NCI-H345 (cell line): ENCODE measurements around the gene BTD.

Source experiments
- DNase-seq: peaks from one replicate; lab custom pipeline; 2025; lab: John Stamatoyannopoulos, UW

Gene BTD, protein sequence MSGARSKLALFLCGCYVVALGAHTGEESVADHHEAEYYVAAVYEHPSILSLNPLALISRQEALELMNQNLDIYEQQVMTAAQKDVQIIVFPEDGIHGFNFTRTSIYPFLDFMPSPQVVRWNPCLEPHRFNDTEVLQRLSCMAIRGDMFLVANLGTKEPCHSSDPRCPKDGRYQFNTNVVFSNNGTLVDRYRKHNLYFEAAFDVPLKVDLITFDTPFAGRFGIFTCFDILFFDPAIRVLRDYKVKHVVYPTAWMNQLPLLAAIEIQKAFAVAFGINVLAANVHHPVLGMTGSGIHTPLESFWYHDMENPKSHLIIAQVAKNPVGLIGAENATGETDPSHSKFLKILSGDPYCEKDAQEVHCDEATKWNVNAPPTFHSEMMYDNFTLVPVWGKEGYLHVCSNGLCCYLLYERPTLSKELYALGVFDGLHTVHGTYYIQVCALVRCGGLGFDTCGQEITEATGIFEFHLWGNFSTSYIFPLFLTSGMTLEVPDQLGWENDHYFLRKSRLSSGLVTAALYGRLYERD

GRCh38 chr3:15601399-15602145 lies at the start of gene BTD, which contains the start of gene HACL1:
Gene BTD, plus strand, starts transcription at chr3:15601745. Its CDS starts 33,695 bp downstream, at chr3:15635440.
Gene HACL1, minus strand, starts transcription at chr3:15601569. Its CDS starts 106 bp downstream, at chr3:15601463.
- no peak for DNase-seq

GRCh38 chr3:15551902-15552301 lies 49.6 kb upstream of the BTD start:
- no peak for DNase-seq

- no peak for DNase-seq
These were observed 47.8 kb upstream of the BTD start for GRCh38 chr3:15553749-15554148.

DNA sequence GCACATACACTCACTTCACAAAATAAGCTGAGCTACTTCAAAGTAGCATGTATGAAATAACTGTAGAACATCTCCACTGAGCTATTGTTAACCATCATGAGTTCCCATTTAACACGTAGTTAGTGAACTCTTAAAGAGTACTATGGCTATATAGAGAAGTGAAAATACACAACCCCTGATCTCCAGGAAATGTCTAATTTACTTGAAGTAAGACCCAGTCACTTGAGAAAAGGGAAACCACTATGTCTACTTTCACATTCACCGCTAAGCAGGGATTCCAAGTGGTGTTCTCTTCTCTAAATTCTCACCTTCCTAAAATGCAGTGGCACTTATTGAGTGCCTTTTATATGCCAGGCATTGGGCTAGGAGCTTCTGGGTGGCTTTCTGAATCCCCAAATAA lies 45.0 kb upstream of the BTD start:
- DNase-seq = no peak

- peak; percentile 33 for DNase-seq
These were observed 44.0 kb upstream of the BTD start for GRCh38 chr3:15557511-15557946.

DNA sequence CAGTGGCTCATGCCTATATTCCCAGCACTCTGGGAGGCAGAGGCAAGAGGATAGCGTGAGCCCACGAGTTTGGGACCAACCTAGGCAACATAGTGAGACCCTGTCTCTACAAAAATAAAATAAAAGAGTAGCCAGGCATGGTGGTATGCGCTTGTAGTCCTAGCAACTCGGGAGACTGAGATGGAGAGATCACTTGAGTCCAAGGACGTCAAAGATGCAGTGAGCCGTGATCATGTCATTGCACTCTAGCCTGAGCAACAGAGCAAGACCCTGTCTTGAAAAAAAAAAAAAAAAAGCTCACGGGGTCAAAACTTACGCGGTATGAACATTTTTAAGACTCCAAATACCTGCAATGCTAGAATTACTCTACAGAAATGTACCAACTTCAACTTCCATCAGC lies 43.0 kb upstream of the BTD start:
- no peak for DNase-seq

GRCh38 chr3:15562560-15562959 lies 39.0 kb upstream of the BTD start:
- DNase-seq = no peak

DNA sequence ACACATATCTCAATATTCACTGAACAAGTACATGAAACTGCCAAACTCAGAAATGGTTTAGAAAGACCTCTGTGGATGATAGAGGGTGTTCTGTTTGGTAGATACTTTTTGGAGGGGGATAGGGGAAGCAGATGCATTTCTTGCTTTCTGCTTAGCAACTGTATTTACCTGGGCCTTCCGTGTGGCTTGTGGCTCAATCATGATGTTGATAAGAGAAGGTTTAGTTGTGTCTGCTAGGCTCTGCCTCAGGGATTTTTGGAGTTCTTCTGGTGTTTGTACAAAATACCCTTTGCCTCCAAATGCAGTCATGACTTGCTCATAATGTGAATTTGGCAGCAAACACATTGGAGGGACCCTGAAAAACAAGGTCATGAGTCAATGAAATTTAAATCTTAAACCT lies 38.4 kb upstream of the BTD start:
- no peak for DNase-seq

DNA sequence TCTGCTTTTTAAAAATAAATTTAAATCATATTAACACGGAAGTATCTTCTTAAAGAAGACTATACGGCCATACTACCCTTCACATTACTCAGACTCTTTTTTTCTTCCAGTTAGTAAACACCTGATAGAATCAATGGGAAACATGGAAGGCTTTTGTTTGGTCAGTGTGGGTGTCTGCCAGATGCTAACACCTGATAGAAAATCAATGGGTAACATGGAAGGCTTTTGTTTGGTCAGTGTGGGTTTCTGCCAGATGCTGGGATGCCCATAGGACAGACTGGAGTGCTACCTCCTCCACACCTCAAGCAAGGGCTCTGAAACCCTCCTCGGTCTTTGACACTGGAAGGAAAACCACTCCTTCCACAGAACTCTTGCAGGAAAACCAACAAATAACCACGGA lies 29.4 kb upstream of the BTD start:
- no peak for DNase-seq

DNA sequence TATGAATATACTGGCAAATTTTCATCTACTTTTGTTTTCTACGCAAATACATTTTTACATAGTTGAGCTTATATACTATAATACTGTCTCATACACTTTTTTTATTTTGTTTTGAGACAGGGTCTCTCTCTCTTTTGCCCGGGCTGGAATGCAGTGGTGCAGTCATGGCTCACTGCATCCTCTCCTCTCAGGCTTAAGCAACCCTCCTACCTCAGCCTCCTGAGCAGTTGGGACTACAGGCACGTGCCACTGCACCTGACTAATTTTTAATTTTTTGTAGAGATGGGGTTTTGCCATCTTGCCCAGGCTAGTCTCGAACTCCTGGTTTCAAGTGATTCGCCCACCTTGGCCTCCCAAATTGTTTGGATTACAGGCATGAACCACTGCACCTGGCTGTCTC lies 26.1 kb upstream of the BTD start:
- no peak for DNase-seq

DNA sequence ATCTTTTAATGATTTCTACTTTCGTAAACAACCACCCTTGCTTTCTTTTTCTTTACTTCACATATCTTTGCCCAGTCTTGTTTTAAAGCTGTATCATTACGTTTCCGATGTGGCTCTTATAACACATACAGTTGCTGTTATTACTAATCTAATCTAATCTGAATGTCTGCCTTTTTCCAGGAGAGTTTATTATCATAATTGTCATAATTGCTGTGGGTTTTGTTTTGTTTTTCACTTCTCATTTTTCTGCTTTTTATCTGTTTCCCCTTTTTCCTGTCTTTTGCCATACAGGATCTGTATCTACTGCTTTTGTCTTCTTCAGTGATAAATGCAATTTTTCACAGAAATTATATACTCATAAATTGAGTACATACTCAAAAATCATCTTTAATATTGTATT lies 25.1 kb upstream of the BTD start:
- no peak for DNase-seq

- DNase-seq = no peak
These were observed 23.2 kb upstream of the BTD start for GRCh38 chr3:15578289-15578867.

- no peak for DNase-seq
These were observed 22.5 kb upstream of the BTD start for GRCh38 chr3:15579051-15579450.

GRCh38 chr3:15581471-15582394 lies 19.8 kb upstream of the BTD start:
- DNase-seq = no peak

GRCh38 chr3:15585111-15585845 lies 16.3 kb upstream of the BTD start:
- no peak for DNase-seq

GRCh38 chr3:15591242-15591641 lies 10.3 kb upstream of the BTD start:
- no peak for DNase-seq

GRCh38 chr3:15591928-15592327 lies 9.6 kb upstream of the BTD start:
- no peak for DNase-seq

DNA sequence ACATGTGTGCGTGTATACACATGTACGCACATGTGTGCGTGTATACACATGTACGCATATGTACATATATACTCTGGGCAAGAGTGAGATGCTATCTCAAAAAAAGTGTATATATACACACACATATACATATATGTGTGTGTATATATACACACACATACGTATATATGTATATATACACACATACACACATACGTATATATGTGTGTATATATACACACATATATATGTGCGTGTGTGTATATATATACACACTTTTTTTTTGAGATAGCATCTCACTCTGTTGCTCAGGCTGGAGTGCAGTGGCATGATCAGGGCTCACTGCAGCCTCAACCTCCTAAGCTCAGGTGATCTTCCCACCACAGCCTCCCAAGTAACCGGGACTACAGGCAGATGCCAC lies 8.6 kb upstream of the BTD start:
- DNase-seq = no peak

DNA sequence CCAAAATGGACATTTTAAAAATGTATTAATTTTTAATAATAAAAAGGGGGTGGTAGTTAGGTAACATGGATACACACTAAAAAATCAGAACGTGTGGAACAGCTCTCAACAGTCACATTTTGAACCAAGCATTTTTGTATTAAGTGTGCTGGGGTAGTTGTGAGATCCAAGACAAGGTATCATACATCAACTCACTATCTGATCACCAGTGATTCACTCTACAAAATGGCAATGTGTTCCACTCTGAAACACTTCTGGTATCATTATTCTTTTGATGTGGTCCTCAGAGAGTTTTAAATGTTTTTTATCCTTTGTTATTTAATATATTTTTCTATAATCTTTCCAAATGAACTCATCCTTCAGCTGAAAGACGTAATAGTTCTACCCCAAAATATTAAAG lies 5.6 kb upstream of the BTD start:
- DNase-seq = no peak

DNA sequence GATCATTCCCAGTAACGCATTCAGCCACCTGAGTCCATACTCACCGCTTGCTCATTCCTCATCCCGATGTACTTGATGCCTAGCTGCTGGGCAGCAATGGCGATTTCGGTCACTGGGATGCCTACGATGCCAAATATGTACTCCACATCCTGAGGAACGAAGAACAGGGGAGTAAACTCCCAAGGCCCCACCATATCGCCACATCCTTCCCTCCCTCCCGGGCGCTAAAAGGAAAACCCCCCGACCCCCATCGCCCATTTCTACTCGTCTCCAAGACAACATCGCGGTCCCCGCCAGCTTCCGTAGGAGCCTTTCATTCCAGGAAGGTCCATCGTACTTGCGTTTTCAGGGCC lies 523 bp upstream of the BTD start:
- DNase-seq = no peak

DNA sequence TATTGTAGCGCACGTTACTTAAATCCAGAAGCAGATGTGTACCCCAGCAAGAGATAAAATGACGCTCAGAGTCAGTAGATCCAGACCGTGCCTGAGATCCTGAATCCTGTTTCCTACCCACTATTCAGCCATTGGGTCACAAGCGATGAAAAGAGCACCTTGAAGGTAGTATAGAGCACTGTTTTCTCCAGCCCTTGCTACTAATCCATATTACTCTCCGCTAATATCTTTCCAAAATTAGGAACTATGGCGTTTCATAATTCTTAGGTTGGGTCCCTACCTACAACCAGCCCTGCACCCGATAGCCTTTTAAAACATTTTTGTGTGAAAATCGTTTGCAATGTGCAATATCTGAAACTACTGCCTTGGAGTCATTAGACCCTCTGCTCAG lies 596 bp downstream of the BTD start:
- DNase-seq = no peak
